Activated CD8-positive, alpha-beta memory T cell treated with anti-CD3 and anti-CD28 coated beads, Interleukin-2, amount 50 U/mL, for 24 hours (primary cell): ENCODE data around the gene SOX18.

Experiments used
- DNase-seq: peaks from one replicate; pipeline ENCODE4 v3.0.0-alpha.2; 2020; ENCODE audit errors: extremely low read depth

The SOX18 gene

GRCh38 chr20:64080813-64081623, 31.6 kb upstream of the SOX18 start:
- DNase-seq: no peak

DNA sequence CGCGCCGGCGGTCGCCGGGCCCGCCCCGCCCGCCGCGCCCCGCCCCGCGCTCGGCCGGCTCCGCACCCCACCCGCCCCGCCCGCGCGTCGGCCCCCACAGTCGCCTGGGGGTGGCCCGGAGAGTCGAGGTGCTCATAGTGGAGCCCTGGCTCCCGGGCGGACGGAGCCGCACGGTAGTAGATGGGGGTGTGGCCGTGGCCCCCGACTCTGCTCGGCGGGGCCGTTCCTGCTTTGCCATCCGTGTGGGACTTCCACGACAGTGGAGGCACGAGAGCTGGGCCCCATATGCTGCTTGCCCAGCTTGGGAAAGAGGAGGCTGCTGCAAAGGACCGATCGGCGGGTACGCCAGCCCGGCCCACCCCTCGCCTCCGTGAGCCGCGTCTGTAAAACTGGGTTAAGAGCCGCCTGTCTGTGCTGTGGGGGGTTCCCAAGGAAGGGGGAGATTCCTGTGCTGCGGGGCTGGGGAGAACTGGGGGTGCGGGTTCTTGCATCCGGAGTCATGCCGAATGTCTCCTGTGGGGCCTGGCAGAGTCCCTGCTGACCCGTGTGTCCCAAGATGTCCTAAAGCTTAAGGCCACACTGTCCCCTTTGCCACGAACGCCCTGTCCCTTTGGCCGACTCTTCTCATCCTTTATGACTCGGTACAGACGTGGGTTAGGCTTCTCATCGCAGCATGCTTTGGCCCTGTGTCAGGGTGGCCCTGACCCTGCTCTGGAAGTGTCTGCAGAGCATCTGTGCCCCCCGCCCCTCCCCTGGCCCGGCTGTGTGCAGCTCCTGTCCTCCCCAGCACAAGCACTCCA, 30.8 kb upstream of the SOX18 start, which contains the start of gene OPRL1:
TSS of gene OPRL1 (plus strand) at position 70 of the 800 bp plus-strand sequence. CDS start 12,639 bp downstream, outside the sequence.
- no peak for DNase-seq

GRCh38 chr20:64079273-64080012, 30.0 kb upstream of the SOX18 start, which contains the start of gene RGS19:
Gene RGS19, minus strand, starts transcription at chr20:64079518. Its CDS starts 2,632 bp downstream, at chr20:64076886.
- no peak for DNase-seq

DNA sequence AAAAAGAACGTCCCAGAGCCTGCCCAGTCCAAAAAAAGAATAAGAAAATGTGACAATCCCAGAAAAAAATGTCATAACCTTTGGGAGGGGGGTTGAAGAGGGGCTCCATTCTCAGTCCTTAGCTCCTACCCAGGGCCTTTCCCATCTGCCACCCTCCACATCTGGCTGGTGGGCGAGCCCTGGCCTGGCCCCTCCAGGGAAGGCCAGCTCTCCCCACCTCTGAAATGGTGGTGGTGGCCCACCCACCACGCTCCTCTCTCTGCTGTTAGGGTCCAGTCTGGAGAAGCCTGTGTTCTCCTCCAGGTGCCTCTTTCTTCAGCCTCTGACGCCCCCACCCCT, 29.5 kb upstream of the SOX18 start:
- no peak for DNase-seq

- DNase-seq: no peak
Measured at GRCh38 chr20:64077876-64078551, 28.6 kb upstream of the SOX18 start.

- DNase-seq: no peak
Measured at GRCh38 chr20:64077541-64077875, 28.1 kb upstream of the SOX18 start.

DNA sequence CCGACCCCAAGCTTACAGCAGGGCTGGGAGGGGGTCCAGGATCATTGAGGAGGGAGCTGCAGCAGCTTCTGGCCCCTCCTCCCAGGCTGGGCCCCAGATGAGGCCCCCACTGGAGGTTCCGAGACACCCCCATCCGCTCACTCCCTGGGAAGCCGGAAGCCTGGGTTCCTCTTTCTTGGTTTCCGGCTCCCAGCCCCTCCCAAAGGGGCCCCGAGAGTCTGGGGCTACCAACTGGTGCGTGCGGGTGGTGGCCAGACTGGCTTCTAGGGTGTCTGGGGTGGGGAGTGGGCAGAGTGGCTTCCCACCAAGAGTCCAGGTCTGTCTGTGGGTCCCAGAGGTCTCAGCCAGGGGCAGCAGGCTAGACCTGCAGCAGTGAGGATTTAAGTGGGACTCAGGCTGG, 27.7 kb upstream of the SOX18 start:
- DNase-seq: no peak

GRCh38 chr20:64076061-64076997, 26.9 kb upstream of the SOX18 start:
- DNase-seq: no peak

- no peak for DNase-seq
Measured at GRCh38 chr20:64075556-64075955, 26.1 kb upstream of the SOX18 start.

DNA sequence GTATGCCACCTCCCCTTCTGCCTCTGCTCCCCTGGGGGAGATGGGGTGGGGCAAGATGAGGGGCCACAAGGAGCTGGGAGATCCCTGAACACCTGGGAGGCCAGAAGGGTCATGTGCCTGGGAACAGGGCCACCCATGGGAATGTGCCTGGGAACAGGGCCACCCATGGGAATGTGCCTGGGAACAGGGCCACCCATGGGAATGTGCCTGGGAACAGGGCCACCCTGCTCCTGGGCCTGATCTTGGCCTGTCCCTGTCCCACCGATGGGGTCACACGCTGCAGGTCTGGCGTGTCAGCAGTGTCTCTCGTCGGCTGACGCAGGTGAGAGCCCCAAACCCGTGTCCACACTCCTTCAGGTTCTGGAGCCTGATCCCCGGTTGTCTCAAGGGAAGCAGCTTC, 25.5 kb upstream of the SOX18 start:
- DNase-seq: no peak

GRCh38 chr20:64074184-64074789, 24.8 kb upstream of the SOX18 start:
- DNase-seq: no peak

GRCh38 chr20:64073476-64074183, 24.2 kb upstream of the SOX18 start:
- DNase-seq: no peak

DNA sequence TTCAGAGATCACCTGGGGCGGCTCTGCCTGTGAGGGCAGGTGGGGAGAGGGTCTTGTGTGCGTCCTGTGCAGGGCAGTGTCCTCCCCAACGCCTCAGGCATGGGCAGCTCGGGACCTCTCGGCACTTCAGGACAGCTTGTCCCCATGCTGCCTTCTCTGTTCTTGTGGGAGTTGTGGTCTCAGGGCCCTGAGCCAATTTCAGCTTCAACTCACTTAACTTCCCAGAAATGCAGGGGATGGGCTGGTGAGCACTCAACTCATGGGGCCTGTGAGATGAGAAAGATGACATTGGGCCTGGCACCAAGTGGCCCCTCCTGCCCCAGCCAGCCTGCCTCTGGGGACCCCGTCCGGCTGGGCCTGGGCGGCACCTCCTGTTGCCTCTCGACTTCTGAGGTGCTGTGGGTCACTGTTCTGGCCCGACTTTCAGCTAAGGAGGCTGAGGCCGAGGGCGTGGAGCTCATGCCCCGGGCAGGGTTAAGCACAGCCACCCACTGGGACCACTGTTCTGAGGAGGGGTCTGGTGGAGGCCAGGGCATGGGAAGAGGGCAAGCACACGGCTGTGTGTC, 23.1 kb upstream of the SOX18 start:
- DNase-seq: no peak

GRCh38 chr20:64071341-64072332, 22.2 kb upstream of the SOX18 start:
- DNase-seq: no peak

DNA sequence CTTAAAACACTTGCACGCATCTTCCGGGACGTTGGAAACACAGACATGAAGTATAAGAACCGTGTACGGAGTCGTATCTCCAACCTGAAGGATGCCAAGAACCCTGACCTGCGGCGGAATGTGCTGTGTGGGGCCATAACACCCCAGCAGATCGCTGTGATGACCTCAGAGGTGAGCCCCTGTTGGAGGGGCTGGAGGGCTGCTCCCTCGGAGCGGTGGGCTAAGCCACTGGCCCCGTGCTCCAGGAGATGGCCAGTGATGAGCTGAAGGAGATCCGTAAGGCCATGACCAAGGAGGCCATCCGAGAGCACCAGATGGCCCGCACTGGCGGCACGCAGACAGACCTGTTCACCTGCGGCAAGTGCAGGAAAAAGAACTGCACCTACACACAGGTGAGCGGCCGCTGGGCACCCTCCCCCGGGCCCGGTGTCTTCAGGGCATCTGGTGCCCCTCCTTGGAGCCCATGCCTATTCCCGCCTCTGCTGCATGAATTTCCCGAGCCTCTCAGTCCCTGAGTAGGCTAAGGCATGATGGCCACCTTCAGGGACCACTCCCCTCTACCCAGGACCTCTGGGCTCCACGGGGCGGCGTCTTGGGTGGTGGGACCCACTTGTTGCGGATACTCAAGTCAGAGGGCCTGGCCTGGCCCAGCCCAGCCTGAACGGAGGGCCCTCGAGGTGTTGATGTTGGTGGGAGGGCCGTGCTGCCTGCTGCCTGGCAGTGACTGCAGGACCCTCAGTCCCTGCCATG, 21.0 kb upstream of the SOX18 start:
- DNase-seq: no peak

DNA sequence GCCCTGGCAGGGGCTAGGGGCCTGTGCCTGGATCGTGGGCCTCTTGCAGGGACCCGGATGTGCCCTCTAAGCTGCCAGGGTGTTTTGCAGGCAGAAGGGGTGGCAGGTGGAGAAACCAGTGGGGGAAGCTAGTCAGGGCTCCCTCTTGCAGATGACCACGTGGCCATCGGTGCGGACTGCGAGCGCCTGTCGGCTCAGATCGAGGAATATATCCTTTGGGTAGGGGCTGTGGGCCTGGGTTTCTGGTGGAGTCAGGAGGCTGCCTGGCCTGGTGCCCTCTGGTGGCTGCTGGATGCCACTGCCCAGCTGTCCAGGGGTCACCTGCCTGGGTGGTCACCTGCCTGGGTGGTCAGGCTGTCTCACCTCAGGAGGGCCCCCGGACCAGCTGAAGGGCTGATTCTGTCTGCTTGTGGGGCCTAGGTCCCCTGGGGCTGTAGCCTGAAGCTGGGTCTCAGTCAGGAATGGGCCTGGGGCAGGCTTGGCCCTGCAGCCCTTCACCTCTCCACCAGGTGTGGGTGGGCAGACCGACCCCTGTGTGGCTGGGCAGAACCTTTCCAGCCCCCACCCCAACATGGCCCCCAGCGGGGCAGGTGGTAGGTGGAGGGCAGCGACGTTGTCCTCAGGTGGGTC, 20.3 kb upstream of the SOX18 start:
- no peak for DNase-seq

DNA sequence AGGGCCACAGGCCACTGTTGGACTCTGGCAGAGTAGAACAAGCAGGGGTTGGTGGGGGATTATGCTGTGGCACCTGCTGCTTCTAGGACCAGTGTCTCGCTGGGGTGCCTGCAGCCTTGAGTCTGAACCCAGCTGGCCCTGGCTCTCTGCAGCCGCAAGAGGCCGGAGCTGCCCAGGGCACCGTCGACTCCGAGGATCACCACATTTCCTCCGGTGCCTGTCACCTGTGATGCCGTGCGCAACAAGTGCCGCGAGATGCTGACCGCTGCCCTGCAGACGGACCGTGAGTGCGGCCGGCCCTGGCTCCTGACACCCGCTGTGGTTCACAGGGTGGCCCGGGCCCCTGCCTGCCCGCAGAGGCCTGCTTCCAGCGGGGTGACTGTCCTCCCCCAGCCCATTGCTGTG, 19.8 kb upstream of the SOX18 start:
- no peak for DNase-seq
